ENCODE data around the gene RAPGEF3.

The RAPGEF3 gene

GRCh38 chr12:47731723-47732122 lies 27.0 kb downstream of the RAPGEF3 start:
- no peak overlapping the region for H3K4me3 ChIP-seq
- no peak overlapping the region for H3K27ac ChIP-seq
- no peak for TF ChIP-seq CTCF (IDR thresholded peaks at IDR 0.05)
- no peak for DNase-seq (ENCODE audit: low spot score)

- TF ChIP-seq CTCF (IDR thresholded peaks at IDR 0.05): no peak
- peak overlapping the region in 1 of 2 donors; percentile 13 for H3K27ac ChIP-seq
Measured at GRCh38 chr12:47730341-47730744, 28.3 kb downstream of the RAPGEF3 start.

GRCh38 chr12:47729233-47729632 lies 29.4 kb downstream of the RAPGEF3 start:
- no peak overlapping the region for H3K4me3 ChIP-seq
- DNase-seq (ENCODE audit: low spot score): no peak
- TF ChIP-seq CTCF (IDR thresholded peaks at IDR 0.05): no peak
- H3K27ac ChIP-seq: peak overlapping the region in 1 of 2 donors; percentile 7

More at GRCh38 chr12:47730341-47730744, 28.3 kb downstream of the RAPGEF3 start:
- H3K4me3 ChIP-seq: no peak overlapping the region
- DNase-seq (ENCODE audit: low spot score): no peak

GRCh38 chr12:47725893-47726292 lies 32.8 kb downstream of the RAPGEF3 start:
- DNase-seq (ENCODE audit: low spot score): no peak
- Histone ChIP-seq H3K27ac (peak overlapping the region in 1 of 2 donors; percentile 48), H3K4me3 (no peak overlapping the region)
- no peak for TF ChIP-seq CTCF (IDR thresholded peaks at IDR 0.05)

- Histone ChIP-seq H3K27ac (peak within 1 kb of the TSS in 1 of 2 donors; percentile 48), H3K4me3 (no peak within 1 kb of the TSS)
- TF ChIP-seq CTCF (IDR thresholded peaks at IDR 0.05): no peak
- peak; percentile 71 for DNase-seq (ENCODE audit: low spot score)
Measured at GRCh38 chr12:47725091-47725772, 33.4 kb downstream of the RAPGEF3 start, which contains the start of gene ENDOU. ENDOU (minus strand) TSS chr12:47725490; CDS start chr12:47725413, 77 bp downstream.

GRCh38 chr12:47722941-47723631 lies 35.6 kb downstream of the RAPGEF3 start:
- Histone ChIP-seq H3K4me3 (no peak overlapping the region), H3K27ac (no peak overlapping the region)
- TF ChIP-seq CTCF (IDR thresholded peaks at IDR 0.05): no peak
- DNase-seq (ENCODE audit: low spot score): no peak

All from coronary artery (tissue), 2 donors.